Activated T-cell treated with anti-CD3 and anti-CD28 coated beads for 48 hours (primary cell): ENCODE data around the gene RPL7L1.
"Not testable (repeated sequence)": the region's sequence is repeated elsewhere in the genome, so short reads cannot be mapped to it uniquely, and the experiment has no call there.

ENCODE experiments used
- DNase-seq: peaks from one replicate; pipeline ENCODE4 v3.0.0-alpha.2; 2020; ENCODE audit warnings: low read depth

RPL7L1 gene

DNA sequence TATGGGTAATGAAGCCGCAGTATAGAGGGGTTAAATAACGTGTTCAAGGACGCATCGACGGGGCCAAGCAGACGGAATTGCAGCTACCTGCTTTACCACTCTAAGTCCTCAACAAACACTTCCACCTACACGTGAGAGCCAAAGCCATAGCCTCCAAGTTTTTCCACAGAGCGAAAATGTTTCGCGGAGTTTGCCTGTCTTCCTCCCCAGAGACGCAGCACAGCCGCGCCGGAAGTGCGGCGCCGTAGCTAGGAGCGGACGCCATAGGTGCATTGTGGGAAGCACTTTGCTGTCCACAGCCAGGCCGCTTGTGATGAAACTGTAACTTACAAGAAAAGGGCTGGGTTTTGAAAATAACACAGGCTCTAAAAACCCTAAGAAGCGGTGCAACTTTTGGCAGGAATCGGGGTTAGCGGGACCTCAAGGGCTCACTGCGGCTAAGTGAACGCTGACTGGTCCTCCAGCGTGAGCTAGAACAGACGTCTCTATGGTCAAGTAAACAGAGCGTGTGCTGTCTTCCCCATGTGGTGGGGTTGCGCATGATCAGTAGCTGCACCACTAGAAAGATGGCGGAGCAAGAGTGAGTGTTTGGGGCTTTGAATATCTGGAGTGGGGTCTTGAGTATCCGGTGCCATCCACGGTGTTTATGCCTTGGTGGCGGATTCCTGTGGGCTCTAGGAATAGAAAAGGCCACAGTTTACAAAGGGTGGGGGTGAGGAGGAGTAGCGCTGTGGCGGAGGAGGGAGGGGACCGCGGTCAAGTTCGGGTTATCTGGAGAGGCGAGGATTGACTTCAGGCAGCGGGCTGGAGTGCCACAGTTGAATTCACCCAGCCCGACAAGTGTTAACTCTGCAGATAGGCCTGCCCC is at the start of gene RPL7L1:
Gene RPL7L1 (plus strand): TSS at position 245 of the 868 bp plus-strand sequence. CDS start 295 bp downstream, at position 540.
- DNase-seq, result peak; percentile 72

- DNase-seq, result no peak
Observed at GRCh38 chr6:42831237-42831636, 48.2 kb upstream of the RPL7L1 start.

DNA sequence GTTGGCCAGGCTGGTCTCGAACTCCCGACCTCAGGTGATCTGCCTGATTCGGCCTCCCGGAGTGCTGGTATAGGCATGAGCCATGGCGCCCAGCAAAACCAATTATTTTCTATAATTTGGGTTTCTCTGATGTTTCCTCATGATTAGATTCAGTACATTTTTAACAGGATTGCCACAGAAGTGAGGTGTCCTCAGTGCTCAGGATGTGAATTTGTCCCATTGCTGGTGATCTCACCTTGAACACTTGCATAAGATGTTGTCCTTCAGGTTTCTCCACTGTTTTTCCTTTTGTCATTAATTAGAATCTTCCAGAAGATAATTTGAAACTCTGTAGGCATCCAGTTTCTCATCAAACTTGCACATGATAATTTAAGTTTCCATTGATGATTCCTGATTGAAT is 45.4 kb upstream of the RPL7L1 start:
- DNase-seq, result no peak

DNA sequence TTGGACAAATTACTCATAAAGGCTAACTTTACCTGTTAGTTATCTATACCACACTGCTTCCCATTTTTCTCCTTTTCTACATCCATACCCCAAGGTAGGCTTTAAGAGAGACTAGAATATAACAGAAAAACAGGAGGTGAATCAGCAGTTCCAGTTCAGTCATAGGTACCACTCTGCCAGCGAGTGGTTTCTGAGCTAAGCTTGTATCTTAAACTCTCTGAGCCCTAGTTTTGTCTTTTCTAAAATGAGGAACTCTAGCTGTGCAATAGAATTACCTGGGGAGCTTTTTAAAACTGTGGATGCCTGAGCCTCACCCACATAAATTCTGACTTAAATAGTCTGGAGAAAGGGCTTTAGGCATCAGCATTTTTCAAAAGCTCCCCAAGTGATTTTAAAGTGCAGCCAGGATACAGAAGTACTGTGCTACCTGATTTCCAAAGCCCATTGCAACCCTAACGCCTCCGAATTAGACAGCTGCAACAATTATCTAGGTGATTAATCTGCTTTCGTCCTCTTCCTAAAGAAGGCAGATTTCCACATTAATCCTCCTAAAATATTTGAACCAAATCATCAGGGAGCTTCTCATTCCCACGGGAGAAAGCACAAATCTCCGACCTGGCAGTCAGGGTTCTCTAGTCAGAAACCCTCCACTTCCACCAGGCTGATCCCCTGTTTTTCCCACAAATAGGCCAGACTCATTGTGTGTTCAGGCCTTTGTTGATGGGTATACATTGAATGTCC is 37.4 kb upstream of the RPL7L1 start:
- no peak for DNase-seq

- no peak for DNase-seq
Observed at GRCh38 chr6:42845327-42845694, 34.1 kb upstream of the RPL7L1 start.

GRCh38 chr6:42846505-42846904 is 32.9 kb upstream of the RPL7L1 start:
- DNase-seq, result no peak

GRCh38 chr6:42848700-42849099 is 30.7 kb upstream of the RPL7L1 start:
- no peak for DNase-seq

DNA sequence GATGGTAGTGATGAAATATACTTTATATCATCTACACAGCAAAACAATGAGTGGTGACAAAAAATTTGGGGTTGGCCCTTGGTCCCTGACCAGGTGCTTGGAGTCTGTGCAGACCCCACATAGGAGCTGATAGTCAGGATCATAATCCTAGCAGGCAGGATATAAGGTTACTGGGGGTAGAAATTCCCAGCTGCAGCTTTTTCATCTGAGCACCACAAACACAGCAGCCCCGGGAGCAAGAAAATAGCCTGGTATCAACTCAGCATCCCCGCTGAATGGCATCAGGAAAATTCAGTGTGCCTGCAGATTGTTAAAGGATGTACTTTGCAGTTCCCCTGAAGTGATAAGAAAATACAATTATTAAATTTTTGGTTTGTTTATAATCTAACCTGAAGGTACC is 27.8 kb upstream of the RPL7L1 start:
- no peak for DNase-seq

DNA sequence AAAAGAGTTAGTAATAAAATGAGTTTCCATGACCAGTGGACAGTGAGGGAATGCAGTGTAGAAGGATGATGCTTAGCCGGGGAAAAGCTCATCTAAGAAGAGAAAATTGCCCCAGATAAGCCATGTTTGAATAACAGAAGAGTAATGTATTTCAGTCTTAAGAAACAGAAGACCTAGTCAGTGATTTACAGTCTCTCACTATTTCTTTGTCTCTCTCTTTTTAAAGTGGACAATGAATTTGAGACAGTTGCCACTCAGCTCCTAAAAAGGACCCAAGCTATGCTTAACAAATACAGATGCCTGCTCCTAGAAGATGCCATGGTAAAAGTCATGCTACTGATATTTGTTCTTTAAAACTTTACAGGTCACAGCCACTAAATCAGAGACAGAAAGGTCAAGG is 19.4 kb upstream of the RPL7L1 start:
- DNase-seq, result no peak

DNA sequence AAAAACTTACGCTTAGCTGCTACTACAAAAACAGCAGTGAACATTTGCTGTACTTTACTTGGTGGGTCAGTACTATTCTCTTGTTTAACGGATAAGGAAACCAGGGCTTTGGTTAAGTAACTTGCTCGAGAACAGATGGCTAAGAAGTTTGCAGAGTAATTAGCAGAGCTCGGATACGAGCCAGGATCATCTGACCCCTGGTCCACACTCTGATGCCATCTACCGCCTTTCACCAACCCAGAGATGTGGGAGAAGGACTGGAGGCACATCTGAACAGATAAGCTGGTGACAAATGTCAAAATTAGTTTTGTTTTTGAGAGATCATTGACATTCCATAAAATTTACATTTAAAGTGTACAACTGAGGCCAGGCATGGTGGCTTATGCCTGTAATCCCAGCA is 18.9 kb upstream of the RPL7L1 start:
- no peak for DNase-seq

DNA sequence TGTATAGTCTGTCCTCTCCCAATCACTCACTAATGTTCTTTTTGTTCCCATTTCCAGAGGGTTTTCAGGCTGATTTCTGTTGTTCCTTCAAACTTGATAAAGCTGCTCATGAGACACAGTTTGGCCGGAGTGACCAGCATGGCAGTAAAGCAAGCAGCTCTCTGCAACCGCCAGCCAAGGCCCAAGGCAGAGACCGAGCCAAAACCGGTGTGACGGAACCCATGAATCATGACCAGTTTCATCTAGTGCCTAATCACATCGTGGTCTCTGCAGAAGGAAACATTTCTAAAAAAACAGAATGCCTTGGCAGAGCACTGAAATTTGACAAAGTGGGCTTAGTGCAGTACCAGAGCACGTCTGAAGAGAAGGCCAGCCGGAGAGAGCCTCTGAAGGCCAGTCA is 14.8 kb upstream of the RPL7L1 start:
- DNase-seq, result no peak

DNA sequence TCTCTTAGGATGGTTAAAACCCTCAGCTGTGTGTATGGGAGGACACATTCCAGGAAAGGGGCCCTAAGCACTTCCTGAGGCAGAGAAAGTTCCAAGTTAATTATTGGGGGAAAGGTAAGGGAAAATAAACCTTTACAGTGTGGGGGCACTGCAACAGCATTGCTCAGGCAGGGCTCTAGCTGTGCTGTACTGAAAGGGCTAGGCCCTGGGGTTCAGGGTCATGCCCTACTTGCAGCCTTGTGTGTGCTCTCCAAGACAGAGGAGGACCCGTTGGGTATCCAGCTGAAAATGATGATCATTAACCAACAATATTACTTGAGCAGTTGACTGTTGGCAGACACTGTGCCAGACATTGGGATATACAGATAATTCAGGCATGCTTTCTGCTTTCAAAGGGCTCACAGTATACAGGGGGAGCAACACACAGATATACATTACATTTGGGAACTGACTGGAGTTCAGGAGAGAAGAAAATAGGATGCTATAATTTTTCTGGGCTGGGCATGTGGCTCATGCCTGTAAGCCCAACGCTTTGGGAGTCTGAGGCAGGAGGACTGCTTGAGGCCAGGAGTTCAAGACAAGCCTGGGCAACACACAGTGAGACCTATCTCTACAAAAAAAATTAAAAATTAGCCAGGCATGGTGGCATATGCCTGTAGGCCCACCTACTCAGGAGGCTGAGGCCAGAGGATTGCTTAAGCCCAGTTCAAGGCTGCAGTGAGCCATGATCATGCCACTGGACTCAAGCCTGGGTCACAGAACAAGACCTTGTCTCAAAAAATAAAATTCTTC is 9.1 kb upstream of the RPL7L1 start:
- no peak for DNase-seq

DNA sequence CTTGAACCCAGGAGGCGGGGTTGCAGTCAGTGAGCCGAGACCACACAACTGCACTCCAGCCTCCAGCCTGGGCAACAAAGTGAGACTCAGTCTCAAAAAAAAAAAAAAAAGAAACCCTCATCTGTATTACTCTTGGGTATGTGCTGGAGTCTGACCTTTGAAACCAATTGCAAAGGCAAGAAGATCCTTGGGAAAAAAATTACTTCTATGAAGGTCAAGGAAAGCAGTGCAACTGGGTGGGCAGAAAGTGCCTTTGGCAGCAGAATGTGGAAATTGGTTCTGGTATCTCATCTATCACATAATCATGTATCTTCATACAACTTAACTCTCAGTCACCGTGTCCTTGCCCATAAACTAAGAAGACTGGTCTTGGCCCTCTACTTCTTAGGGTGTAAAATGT is 7.7 kb upstream of the RPL7L1 start:
- no peak for DNase-seq

DNA sequence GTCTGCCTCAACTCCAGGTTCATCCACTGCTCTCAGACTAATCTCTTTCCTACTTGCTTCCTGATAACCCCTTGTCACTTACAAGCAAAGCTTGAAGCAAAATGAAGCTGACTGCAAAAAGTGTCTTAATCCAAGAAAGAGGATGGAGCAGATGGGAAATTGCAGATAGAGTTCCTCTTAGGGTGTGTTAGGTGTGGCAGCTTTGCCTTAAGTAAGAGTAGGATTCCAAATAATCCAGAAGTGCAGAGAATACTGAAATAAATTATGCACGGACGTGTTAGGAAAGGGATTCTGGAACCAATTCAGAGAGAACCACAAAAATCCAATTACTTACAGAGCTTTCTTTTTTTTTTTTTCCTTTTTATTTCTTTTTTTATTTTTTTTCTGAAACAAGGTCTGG is 6.1 kb upstream of the RPL7L1 start:
- no peak for DNase-seq

GRCh38 chr6:42877695-42878094 is 1.7 kb upstream of the RPL7L1 start:
- no peak for DNase-seq

- not testable (repeated sequence) for DNase-seq
Observed at GRCh38 chr6:42880240-42880817, 913 bp downstream of the RPL7L1 start.

- DNase-seq, result not testable (repeated sequence)
Observed at GRCh38 chr6:42880871-42881270, 1.5 kb downstream of the RPL7L1 start.

GRCh38 chr6:42885702-42886101 is 6.3 kb downstream of the RPL7L1 start:
- DNase-seq, result no peak

DNA sequence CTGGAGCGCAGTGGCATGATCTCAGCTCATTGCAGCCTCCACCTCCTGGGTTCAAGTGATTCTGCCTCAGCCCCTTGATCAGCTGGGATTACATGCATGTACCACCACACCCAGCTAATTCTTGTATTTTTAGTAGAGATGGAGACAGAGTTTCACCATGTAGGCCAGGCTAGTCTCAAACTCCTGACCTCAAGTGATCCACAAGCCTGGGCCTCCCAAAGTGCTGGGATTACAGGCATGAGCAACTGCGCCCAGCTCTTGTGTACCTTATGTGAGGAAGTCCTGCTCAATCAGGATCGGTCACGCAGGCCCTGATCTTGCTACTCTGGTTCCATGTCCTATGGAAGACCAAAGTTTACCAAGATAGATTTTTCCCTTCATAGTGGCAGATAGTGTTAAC is 8.8 kb downstream of the RPL7L1 start:
- not testable (repeated sequence) for DNase-seq

DNA sequence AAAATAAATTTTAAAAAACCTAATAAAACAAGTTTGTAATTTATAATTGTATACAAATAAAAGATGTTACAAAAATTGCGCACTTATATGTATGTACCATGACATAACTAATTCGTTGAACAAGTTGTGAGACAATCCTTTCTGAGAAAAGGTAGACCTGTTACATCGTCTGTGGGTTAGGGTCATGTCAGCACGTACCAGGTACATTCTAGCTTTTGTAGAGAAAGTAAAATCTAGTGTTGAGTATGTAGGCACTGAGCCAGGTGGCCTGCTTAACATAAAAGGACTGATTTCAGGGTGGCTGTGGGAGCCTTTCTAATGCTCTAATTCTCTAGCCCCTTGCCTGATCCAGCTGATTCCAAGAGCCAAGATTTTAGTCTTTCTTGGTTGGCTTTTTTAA is 10.4 kb downstream of the RPL7L1 start:
- no peak for DNase-seq

DNA sequence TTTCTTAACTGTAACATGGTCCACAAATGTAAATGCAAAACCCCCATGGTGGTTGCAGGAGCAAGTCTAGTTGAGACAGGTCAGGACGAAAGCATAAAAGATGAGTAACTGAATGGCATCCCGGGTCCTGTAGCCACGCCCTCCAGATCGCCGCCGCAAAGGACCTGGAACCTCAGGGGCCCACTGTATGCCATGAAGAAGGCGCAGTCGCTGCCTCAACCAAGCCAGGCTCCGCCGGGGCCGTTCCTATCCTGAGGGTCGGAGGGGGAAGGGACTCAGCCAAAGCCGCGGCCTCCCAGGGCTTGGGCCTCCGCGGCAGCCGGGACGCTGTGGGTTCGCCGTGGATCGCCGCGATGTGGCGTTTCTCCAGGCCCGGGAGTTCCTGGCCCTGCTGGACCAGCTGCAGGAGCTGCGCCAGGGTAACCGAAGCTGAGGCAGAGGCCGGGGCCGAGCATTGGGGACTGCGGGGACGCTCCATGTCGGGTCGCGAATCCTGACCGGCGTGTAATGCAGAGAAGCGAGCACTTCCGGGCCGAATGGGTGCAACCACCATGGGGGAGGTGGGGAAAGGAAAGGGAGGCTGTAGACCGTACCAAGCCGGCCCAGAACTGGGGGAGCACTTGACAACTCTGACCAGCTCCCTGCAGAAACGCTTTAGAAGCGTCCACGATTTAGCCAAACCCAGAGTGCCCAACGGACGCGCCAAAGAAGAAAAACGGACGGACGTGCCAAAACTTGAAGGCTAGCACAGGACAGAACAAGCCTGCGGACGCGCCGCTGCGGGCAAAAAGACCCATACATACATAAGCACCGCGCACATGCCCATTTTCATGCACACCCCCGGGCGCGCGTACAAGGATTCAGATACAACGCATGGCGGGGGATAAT is 11.1 kb downstream of the RPL7L1 start:
- DNase-seq, result peak; percentile 85
